Measurements from ENCODE around the gene C6orf120. TPM values are rescaled to one million over a fixed set of nuclear protein-coding genes. Genes with fewer than 3 reads are reported as not detected.

Gene C6orf120
- total and polyA plus RNA-seq, 2 of the 13 experiments (the other 11 are each of a cell fraction or from before 2014, with no cell fraction given): 21.7 to 29.9 TPM

GRCh38 chr6:169695131-169695530 is 6.8 kb upstream of the C6orf120 start:
- ChIA-PET CTCF (ENCODE audit: low intra/inter-chr PET ratio, low total read pairs) (no interaction called here), POLR2A (no interaction called here)
- TF ChIP-seq, protein P1, sequence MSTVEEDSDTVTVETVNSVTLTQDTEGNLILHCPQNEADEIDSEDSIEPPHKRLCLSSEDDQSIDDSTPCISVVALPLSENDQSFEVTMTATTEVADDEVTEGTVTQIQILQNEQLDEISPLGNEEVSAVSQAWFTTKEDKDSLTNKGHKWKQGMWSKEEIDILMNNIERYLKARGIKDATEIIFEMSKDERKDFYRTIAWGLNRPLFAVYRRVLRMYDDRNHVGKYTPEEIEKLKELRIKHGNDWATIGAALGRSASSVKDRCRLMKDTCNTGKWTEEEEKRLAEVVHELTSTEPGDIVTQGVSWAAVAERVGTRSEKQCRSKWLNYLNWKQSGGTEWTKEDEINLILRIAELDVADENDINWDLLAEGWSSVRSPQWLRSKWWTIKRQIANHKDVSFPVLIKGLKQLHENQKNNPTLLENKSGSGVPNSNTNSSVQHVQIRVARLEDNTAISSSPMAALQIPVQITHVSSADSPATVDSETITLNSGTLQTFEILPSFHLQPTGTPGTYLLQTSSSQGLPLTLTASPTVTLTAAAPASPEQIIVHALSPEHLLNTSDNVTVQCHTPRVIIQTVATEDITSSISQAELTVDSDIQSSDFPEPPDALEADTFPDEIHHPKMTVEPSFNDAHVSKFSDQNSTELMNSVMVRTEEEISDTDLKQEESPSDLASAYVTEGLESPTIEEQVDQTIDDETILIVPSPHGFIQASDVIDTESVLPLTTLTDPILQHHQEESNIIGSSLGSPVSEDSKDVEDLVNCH (CRISPR knock-in tag; IDR thresholded peaks at IDR 0.05): no peak
- TF ChIP-seq ZNF530 (CRISPR knock-in tag; IDR thresholded peaks at IDR 0.05; ENCODE audit: low read depth) (no peak), ZNF33A (CRISPR knock-in tag; IDR thresholded peaks at IDR 0.05; ENCODE audit: borderline replicate concordance) (no peak)
- TF ChIP-seq, protein P2, sequence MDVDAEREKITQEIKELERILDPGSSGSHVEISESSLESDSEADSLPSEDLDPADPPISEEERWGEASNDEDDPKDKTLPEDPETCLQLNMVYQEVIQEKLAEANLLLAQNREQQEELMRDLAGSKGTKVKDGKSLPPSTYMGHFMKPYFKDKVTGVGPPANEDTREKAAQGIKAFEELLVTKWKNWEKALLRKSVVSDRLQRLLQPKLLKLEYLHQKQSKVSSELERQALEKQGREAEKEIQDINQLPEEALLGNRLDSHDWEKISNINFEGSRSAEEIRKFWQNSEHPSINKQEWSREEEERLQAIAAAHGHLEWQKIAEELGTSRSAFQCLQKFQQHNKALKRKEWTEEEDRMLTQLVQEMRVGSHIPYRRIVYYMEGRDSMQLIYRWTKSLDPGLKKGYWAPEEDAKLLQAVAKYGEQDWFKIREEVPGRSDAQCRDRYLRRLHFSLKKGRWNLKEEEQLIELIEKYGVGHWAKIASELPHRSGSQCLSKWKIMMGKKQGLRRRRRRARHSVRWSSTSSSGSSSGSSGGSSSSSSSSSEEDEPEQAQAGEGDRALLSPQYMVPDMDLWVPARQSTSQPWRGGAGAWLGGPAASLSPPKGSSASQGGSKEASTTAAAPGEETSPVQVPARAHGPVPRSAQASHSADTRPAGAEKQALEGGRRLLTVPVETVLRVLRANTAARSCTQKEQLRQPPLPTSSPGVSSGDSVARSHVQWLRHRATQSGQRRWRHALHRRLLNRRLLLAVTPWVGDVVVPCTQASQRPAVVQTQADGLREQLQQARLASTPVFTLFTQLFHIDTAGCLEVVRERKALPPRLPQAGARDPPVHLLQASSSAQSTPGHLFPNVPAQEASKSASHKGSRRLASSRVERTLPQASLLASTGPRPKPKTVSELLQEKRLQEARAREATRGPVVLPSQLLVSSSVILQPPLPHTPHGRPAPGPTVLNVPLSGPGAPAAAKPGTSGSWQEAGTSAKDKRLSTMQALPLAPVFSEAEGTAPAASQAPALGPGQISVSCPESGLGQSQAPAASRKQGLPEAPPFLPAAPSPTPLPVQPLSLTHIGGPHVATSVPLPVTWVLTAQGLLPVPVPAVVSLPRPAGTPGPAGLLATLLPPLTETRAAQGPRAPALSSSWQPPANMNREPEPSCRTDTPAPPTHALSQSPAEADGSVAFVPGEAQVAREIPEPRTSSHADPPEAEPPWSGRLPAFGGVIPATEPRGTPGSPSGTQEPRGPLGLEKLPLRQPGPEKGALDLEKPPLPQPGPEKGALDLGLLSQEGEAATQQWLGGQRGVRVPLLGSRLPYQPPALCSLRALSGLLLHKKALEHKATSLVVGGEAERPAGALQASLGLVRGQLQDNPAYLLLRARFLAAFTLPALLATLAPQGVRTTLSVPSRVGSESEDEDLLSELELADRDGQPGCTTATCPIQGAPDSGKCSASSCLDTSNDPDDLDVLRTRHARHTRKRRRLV (CRISPR knock-in tag; IDR thresholded peaks at IDR 0.05): no peak

More at GRCh38 chr6:169695131-169695530, 6.8 kb upstream of the C6orf120 start:
- no peak overlapping the region for H3K9ac ChIP-seq (ENCODE audit: insufficient read depth, low read depth, low read length)
- FAIRE-seq (no peak), ATAC-seq (no peak), DNase-seq (ENCODE audit: low spot score) (no peak)
- no peak overlapping the region for H2AFZ ChIP-seq (ENCODE audit: low read length)
- H3K36me3 ChIP-seq (replicated peaks in 1 of 2; ENCODE audit: control insufficient read depth in 1 of 2, insufficient read depth in 2 of 2, low read length in 2 of 2): peaks cover 1 to 4% of the 10 kb centered on the region in 2 experiments; a peak in 2 of 5 replicates
- H3K4me2 ChIP-seq (ENCODE audit: low read depth, low read length): no peak overlapping the region
- H3K79me2 ChIP-seq (ENCODE audit: insufficient read depth, low read length): peaks cover 19% of the 10 kb centered on the region
- no peaks in the 10 kb centered on the region for H3K27me3 ChIP-seq (ENCODE audit: control insufficient read depth in 1 of 2, insufficient read depth in 2 of 2, low read length in 2 of 2)
- BruUV-seq (replicated peaks): no TSS peak
- no peaks in the 10 kb centered on the region; the same call in 1 of the 2 replicates for H4K20me1 ChIP-seq (ENCODE audit: insufficient read depth, low read length)
- 98% methylated on average over 5 of the region's 5 CpGs for WGBS (ENCODE audit: low lambda C conversion rate)
- H3K4me1 ChIP-seq (ENCODE audit: insufficient read depth, low read length): peaks cover 7% of the 10 kb centered on the region
- H3K4me3 ChIP-seq (replicated peaks in 1 of 3; ENCODE audit: insufficient read depth in 1 of 3, low read depth in 2 of 3, low read length in 3 of 3): no peak overlapping the region
- in situ Hi-C loops (cut with HindIII; ENCODE audit: extremely low pct_ligation_motif_present, low pct_unique_long_range_greater_than_20kb): loop anchor here (25.0 kb wide), 1 partner anchor 733 kb away; no protein-coding TSS in a partner anchor
- no peak overlapping the region for H3K27ac ChIP-seq (ENCODE audit: extremely low read length, insufficient read depth, low read length)
- intact Hi-C loops (cut with micrococcal nuclease; ENCODE audit: unreplicated experiment): no loop called here
- H3K9me3 ChIP-seq (ENCODE audit: low read length): no peaks in the 10 kb centered on the region
